ENCODE measurements around the gene TMEM167A.
"Not testable (repeated sequence)": the region's sequence is repeated elsewhere in the genome, so short reads cannot be mapped to it uniquely, and the experiment has no call there.

Gene TMEM167A

GRCh38 chr5:83085106-83085505 lies 7.9 kb upstream of the TMEM167A start:
- no peak for DNase-seq

GRCh38 chr5:83084336-83084735 lies 7.1 kb upstream of the TMEM167A start:
- DNase-seq = no peak

GRCh38 chr5:83082750-83083149 lies 5.6 kb upstream of the TMEM167A start:
- DNase-seq = no peak

DNA sequence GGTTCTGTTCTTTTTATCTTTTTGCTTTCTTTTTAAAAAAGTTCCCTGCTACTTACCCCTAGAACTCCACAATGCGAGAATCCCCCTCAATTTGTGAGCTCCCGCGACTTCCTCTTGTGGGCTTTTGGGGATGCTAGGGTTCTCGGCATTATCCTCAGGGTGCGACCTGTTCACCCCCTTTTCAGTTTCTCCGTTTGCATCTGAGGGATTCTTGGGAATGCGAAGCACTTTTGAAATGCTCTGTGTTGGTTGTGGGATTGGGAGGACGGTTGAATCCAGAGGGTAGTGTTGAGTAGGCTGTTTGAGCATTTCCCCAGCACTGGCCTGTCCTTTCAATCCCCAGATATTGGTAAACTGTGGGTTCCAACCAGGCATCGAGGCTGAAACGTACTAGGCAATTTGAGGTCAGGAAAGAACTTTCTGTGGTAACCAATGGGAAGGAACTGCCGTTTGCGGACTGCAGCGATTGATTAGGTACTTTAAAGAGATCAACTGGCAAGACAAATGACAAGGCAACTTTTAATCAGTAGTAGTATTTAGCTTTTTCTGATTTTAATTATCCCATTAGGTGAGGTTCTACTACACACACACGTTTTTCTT lies 568 bp upstream of the TMEM167A start:
- no peak for DNase-seq

GRCh38 chr5:83072966-83073365 lies 4.2 kb downstream of the TMEM167A start:
- DNase-seq = no peak

DNA sequence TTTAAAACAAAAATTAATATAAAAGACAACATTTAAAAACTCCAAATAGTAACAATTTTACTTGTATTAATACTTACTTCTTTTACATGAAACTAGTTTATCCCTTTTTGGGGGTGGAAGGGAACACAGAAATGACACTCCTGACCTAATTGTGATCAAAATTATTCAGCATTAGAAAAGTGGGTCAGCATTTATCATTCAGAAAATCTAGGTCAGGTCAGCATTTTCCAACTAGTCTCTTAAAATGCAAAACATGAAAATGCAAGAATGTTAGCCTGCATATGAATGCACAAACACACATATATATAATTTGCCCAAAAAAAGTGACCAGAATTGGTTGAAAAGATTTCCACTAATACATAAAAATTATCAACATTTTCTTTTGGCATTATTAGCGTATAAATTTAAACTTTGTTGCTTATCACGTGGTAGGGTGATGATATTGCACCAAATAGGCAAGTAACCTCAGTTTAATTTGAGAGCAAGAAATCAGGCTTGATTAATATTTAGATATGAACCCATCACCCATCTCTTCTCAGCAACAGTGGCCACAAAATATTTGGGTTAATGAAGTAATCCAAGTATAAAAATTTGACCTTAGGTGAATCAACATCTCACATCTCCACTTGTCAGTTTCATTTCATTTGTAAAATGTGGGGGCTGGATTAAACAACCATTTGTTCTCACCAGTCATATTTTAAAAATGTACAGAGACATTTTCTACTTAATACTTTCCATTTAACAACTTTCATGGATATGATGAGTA lies 5.7 kb downstream of the TMEM167A start:
- no peak for DNase-seq

- DNase-seq = no peak
These were observed 7.9 kb downstream of the TMEM167A start for GRCh38 chr5:83069096-83069799.

GRCh38 chr5:83067377-83067776 lies 9.8 kb downstream of the TMEM167A start:
- DNase-seq = not testable (repeated sequence)

- no peak for DNase-seq
These were observed 10.6 kb downstream of the TMEM167A start for GRCh38 chr5:83066548-83067110.

DNA sequence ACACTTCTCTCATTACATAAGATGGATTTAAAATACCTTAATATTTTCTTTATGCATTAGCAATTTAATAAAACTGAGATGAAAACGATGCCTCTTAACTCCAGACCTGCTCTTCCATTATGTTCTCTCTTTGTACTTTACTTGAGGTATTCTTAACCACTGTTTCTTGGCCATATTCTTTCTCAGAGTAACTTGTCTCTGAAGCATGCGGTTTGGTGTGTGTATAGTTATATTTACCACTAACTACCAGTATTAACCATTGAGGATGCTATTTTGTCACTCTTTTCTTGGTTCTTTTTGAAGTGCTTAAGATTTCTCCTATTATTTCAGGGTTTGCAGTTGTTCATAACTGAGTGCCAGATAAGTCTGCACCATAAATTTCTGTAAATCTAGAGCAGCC lies 17.9 kb downstream of the TMEM167A start:
- DNase-seq = no peak

DNA sequence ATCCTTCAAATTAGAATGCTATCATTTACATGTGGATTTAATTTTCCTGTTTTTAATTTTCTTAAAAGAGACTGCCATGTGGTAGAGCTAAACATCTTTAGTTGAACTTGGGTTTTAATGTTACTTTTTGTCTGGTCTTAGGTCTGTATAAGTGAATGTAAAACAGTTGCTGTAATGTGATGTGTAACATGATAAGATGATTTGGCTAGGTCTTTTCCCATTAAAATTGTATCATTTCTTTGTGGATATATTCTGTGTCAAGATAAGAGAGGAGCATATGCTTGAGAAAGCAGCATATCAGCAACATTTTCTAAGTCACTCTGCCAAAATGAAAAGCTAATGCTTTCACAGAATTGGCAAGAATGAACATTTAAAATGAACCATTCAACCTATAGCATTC lies 18.5 kb downstream of the TMEM167A start:
- no peak for DNase-seq

- no peak for DNase-seq
These were observed 22.0 kb downstream of the TMEM167A start for GRCh38 chr5:83055166-83055565.

DNA sequence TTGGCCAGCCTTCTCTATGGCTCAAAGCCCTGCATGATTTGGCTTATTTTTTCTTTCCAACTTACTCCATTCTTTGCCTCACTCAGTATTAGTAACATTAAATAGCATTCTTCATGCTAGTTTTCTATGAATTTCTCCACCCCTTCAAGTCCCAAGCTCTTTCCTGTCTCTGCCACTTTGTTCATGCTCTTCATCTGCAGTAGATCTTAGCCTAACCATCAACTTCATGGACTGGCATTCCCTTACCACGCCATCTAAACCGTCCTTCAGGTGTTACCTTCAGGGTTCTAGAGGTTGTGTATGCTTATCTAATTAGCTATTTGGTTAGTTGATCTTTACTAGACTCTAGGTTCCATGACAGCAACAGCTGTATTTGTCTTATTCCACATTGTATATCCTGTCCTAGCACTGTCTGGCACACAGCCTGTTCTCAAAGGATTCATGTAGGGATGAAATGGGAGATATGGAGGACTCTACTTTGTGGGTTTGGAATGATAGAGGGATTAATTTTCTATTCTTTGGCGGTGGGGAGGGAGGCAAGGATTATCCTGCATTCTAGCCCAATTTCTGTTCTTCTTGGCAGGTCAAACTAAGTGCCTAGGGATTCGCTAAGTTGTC lies 26.4 kb downstream of the TMEM167A start:
- DNase-seq = no peak

DNA sequence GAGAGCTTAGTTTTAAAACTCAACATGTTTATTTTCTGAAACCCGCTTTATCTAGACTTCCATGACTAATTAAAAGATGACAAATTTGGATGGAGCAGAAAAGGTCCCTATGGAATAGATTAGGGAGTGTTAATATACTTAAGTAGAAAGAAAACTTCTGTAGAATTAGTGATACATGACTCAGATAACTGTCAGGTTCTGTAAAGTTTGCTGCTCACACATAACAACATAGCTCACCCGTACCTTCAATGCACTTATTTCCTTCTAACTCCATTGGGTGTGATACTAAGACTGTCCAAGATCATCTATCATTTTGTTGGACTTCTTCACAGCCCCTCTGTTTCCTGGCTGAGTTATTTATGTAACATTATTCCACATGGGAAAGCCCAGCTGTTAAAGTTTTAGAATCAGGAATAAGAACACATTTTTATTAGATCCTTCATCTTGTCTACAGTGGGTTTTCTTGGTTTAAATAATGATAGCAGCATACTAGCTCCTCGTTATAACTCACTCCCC lies 27.8 kb downstream of the TMEM167A start:
- no peak for DNase-seq

DNA sequence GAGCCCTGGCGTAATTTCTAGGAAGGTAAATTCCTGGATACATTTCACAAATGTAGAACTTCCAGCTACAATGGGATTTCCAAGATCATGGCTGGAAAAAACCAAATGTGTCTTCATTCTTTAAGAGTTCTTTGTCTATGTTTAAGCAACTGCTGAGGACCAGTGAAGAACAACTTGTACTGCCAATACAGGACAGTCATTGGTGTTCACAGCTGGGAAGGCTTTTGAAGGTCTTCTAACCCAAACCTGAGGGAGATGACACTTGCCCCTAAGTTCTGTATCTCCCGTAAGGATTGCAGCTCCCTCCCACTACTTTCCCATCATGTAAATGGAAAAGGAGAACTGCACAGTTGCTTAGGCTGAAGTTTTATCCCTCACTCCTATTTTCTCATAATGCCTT lies 28.4 kb downstream of the TMEM167A start:
- DNase-seq = no peak

- no peak for DNase-seq
These were observed 28.9 kb downstream of the TMEM167A start for GRCh38 chr5:83048277-83048676.

DNA sequence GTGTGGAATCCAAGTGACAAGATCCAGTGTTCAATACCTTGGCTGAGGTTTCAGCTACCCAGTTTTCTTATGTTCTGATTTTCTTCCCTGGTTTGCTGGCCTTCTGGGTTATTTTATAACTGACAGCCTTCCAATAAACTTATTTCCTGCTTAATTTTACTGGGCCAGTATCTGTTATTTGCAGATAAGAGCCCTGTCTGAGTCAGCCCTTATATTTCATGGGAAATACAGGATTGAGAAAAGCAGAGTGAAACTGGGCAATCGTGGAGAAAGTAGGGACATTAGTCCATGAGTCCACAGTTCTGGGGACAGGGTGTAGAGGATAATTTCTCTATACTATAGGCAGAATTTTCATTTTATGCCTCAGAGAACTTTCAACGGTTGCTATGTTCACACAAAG lies 32.3 kb downstream of the TMEM167A start:
- no peak for DNase-seq

DNA sequence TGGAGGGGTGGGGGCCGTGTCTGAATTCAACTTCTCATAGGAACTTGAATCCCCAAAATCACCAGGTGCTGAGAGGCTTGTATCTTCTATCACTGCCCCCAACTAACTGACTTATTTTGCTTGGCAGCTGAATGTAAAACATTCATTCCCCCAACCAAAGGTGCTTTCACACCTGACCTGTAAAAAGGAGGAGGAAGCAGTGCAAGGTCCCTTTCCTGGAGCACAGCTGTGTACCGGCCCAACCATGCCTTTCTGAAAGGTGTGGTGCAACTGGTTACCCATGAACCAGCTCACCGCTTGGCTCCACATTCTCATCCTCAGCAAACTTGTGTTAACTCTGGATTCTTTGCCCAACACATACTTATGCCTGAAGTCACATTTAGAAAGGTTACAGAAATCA lies 34.7 kb downstream of the TMEM167A start:
- no peak for DNase-seq

- DNase-seq = no peak
These were observed 38.3 kb downstream of the TMEM167A start for GRCh38 chr5:83038924-83039323.

DNA sequence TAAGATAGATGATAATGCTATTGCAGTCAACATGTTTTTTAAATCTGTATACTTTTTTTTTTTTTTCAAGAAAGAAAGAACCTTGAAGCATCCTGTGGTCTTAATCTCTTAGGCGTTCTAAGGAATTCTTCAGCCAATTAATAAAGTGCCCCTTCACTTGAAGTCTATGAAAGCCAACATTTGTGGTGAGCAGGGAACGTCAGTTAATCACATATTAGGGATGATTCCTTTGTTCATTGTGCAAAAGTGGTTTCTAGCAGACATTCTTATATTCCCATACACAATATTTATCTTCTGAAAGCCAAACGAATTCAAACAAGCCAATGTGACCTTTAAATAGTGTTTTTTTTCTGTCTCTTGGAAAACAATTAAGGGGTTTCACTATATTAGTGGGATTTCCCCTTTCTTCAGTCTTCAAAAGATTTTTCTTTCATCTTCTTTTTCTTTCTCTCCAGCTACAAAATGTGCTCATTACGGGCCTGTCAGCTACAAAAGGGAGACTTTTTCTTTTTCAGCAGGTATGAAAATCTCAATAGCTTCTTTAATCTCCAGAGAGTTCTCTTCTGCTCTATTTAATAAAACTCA lies 40.1 kb downstream of the TMEM167A start:
- DNase-seq = no peak

DNA sequence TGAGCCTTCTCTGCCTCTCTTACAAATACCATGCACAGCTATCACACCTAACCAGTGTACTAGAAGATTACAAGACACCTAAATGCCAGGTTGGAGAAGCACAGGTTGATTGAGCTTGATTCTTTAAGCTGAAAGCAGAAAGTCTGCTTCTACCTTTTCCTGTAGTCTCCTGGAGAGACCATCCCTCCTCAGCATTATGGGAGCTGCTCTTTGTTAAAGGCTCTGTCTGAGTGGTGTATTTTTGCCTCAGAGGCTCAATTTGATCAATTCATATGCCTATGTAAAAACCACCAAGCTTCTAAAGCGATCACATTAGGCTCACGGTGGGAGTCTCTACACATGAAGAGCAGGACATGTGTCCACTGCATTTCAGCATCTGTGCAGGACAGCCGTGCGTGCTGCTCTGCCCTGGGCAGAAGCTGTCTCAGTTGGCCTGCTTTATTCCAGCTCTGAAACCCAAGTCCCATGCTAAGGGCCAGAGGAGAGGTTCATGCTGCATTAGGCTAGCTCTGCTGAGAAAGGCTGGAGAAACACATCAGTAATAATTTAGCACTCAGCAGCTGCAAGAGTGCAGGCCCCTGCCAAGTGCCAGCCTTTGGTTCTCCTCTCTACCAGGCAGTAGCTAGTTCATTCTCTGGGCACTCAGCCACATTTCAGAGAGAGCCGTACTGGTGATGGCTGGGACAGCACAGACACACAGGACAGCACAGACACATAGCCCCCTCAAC lies 41.7 kb downstream of the TMEM167A start:
- DNase-seq = no peak

All from activated naive CD4-positive, alpha-beta T cell treated with Interleukin-2 at 50 U/mL for 16 hours (primary cell).